Measurements from ENCODE around the gene TLL1. TPM values are rescaled to one million over a fixed set of nuclear protein-coding genes. Genes with fewer than 3 reads are reported as not detected.

TLL1 gene
- total RNA-seq, 4 donors from 2014 or later = 4.2 to 20.4 (median 8.4) TPM

DNA sequence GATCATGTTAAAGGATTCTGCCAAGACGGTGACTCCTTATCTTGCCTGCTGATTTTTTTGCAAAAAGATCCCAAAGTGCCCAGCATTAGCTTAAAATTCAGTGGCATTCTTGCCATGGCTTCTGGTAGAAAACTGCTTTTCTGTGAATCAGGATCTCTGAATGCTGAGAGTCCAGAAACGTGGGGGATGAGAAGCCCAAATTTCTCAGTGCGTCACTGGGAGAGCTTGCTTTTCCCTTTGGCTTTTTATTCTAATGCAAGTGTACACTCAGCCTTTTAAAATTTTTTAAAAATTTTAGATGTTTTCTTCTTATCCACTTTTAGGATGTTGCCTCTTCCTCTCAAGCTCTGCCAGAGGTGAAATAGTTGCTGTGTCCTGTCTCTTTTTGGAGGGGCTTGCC, 98.4 kb downstream of the TLL1 start:
- 88% methylated on average over 3 of the region's 3 CpGs for WGBS, 2 donors
- Histone ChIP-seq H3K4me1 (no peaks in the 10 kb centered on the region), H3K27ac (no peak overlapping the region), H3K9me3 (peaks cover 0 to 10% (median 0%) of the 10 kb centered on the region in 4 donors), H3K4me3 (no peak overlapping the region), H3K27me3 (no peaks in the 10 kb centered on the region), H3K36me3 (no peaks in the 10 kb centered on the region)
- TF ChIP-seq POLR2A (IDR thresholded peaks at IDR 0.05) (no peak), EP300 (IDR thresholded peaks at IDR 0.05) (no peak)
- TF ChIP-seq, protein P1, sequence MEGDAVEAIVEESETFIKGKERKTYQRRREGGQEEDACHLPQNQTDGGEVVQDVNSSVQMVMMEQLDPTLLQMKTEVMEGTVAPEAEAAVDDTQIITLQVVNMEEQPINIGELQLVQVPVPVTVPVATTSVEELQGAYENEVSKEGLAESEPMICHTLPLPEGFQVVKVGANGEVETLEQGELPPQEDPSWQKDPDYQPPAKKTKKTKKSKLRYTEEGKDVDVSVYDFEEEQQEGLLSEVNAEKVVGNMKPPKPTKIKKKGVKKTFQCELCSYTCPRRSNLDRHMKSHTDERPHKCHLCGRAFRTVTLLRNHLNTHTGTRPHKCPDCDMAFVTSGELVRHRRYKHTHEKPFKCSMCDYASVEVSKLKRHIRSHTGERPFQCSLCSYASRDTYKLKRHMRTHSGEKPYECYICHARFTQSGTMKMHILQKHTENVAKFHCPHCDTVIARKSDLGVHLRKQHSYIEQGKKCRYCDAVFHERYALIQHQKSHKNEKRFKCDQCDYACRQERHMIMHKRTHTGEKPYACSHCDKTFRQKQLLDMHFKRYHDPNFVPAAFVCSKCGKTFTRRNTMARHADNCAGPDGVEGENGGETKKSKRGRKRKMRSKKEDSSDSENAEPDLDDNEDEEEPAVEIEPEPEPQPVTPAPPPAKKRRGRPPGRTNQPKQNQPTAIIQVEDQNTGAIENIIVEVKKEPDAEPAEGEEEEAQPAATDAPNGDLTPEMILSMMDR (IDR thresholded peaks at IDR 0.05) = no peak
- no peak for DNase-seq (ENCODE audit: low spot score in 2 of 2)

DNA sequence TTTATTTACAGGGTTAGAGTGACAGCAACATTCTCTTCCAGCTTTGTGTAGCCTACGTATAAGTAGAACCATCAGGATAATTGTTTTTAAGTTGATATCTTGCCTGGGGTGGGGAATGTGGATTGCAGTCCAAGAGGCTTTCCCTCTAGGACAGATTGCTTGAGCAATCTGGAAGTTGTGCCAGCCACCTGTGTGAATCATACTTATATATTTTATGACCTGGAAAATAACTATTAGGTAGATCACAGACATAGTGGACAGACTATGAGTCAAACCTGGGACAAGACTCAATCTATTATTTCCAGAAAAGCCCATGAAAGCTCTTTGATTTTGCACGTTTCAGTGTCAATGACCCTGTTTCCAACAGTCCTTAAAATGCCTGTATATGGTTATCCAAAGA, 98.9 kb downstream of the TLL1 start:
- Histone ChIP-seq H3K36me3 (no peaks in the 10 kb centered on the region), H3K27me3 (no peaks in the 10 kb centered on the region), H3K27ac (no peak overlapping the region), H3K4me1 (no peaks in the 10 kb centered on the region), H3K9me3 (peaks cover 0 to 5% (median 0%) of the 10 kb centered on the region in 4 donors), H3K4me3 (no peak overlapping the region)
- 58 to 67% methylated on average over 2 of the region's 2 CpGs for WGBS, 2 donors
- DNase-seq (ENCODE audit: low spot score in 2 of 2) = no peak
- TF ChIP-seq, protein P1 (IDR thresholded peaks at IDR 0.05) = no peak
- TF ChIP-seq POLR2A (IDR thresholded peaks at IDR 0.05) (no peak), EP300 (IDR thresholded peaks at IDR 0.05) (no peak)

DNA sequence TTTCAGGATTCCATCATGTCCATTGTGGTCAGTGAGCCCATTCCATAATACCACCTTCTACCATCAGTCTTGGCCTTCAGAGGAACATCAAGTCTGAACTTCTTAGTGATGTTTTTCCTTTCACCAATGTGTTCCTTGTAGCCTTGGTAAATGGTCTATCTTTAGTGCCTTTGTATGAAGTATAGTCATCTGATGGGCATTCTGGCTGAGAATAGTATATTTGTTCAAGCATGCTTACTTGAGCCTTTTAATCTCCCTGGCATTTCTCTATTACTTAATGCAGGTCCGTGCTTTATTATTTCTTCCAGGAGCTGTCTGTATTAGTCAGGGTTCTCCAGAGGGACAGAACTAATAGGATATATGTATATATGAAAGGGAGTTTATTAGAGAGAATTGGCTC, 99.7 kb downstream of the TLL1 start:
- Histone ChIP-seq H3K4me1 (no peaks in the 10 kb centered on the region), H3K36me3 (no peaks in the 10 kb centered on the region), H3K9me3 (no peaks in the 10 kb centered on the region), H3K27ac (no peak overlapping the region), H3K27me3 (no peaks in the 10 kb centered on the region), H3K4me3 (no peak overlapping the region)
- no peak for TF ChIP-seq EP300 (IDR thresholded peaks at IDR 0.05)
- TF ChIP-seq, protein P1 (IDR thresholded peaks at IDR 0.05) = no peak
- no peak for TF ChIP-seq POLR2A (IDR thresholded peaks at IDR 0.05)
- 88 to 94% methylated on average over 1 of the region's 1 CpG for WGBS, 2 donors
- DNase-seq (ENCODE audit: low spot score in 2 of 2) = no peak

DNA sequence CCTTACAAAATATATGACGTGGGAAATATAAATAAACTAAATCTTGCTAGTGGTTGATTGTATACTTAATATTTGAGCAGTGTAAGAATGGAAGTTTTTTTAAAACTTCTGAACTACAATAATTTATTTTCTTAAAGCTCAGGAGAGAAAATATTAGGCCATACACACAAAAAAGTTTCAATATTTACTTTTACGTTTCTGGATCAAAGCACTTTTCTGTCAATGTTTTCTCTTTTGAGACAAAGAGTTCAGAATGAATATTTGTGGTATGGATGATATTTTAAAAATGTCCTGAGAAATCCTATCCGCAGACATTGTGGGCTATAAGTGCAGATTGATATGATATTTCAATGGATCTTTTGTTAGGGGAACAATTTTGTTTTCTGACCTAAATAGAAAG, 109.9 kb downstream of the TLL1 start:
- H3K4me1 ChIP-seq = no peaks in the 10 kb centered on the region
- WGBS, 2 donors = 34 to 41% methylated on average over 3 of the region's 3 CpGs

DNA sequence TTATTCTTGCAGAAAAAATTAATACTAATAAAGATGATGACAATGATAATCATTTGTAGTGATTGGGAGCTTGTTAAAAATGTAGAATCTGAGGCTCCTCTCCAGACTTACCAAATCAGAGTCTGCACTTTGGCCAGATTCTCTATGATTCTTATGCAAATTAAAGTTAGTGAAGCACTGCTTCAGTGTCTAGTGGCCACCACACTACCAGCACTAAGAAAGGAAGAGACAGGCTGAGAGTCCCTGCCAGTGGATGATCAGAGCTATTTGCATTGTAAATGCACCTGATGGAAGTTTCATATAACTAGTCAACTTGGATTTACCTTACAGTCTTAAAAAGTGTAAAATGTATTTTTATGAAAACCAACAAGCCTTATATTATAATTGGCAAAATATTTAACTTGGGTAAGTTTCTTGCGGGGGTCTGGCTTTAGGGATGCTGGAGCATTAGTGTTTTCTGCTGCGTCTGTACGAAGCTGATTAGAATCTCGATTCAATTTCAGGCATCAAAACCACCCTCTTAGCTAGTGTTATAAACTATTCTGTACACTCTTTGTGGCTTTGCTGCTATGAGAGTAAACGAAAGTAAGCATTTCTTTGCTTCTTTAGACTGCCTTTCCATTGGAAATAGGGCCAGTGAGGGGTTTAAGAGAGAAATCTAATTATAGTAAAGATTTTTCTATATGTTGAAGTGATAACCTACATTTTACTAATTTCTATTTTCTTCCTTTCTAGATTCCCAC, 114.1 kb downstream of the TLL1 start:
- Histone ChIP-seq H3K9me3 (no peaks in the 10 kb centered on the region), H3K4me3 (no peak overlapping the region), H3K27ac (no peak overlapping the region), H3K36me3 (no peaks in the 10 kb centered on the region), H3K27me3 (no peaks in the 10 kb centered on the region), H3K4me1 (peaks cover 0 to 2% (median 0%) of the 10 kb centered on the region in 4 donors)
- DNase-seq (ENCODE audit: low spot score in 2 of 2) = no peak
- WGBS, 2 donors = 87 to 88% methylated on average over 5 of the region's 5 CpGs
- TF ChIP-seq EP300 (IDR thresholded peaks at IDR 0.05) (no peak), POLR2A (IDR thresholded peaks at IDR 0.05) (no peak)
- TF ChIP-seq, protein P1 (IDR thresholded peaks at IDR 0.05) = no peak

More for the DNA sequence above, 109.9 kb downstream of the TLL1 start:
- H3K4me3 ChIP-seq = no peak overlapping the region
- no peaks in the 10 kb centered on the region for H3K36me3 ChIP-seq
- DNase-seq (ENCODE audit: low spot score in 2 of 2) = no peak
- H3K27me3 ChIP-seq = no peaks in the 10 kb centered on the region
- H3K27ac ChIP-seq = no peak overlapping the region
- no peaks in the 10 kb centered on the region for H3K9me3 ChIP-seq
- TF ChIP-seq, protein P1 (IDR thresholded peaks at IDR 0.05) = no peak
- no peak for TF ChIP-seq POLR2A (IDR thresholded peaks at IDR 0.05)
- TF ChIP-seq EP300 (IDR thresholded peaks at IDR 0.05) = no peak
